Measurements from ENCODE around the gene LRRC27.

Gene LRRC27

GRCh38 chr10:132399117-132400035 is 67.4 kb downstream of the LRRC27 start:
- no peak for DNase-seq (ENCODE audit: extremely low read depth in 1 of 2, low read depth in 1 of 2)

GRCh38 chr10:132400041-132400546 is 68.1 kb downstream of the LRRC27 start:
- DNase-seq (ENCODE audit: extremely low read depth in 1 of 2, low read depth in 1 of 2), result no peak

GRCh38 chr10:132400547-132401151 is 68.7 kb downstream of the LRRC27 start:
- DNase-seq (ENCODE audit: extremely low read depth in 1 of 2, low read depth in 1 of 2), result no peak

GRCh38 chr10:132401401-132402118 is 69.6 kb downstream of the LRRC27 start:
- DNase-seq (ENCODE audit: extremely low read depth in 1 of 2, low read depth in 1 of 2), result no peak

GRCh38 chr10:132402781-132403241 is 70.8 kb downstream of the LRRC27 start:
- no peak for DNase-seq (ENCODE audit: extremely low read depth in 1 of 2, low read depth in 1 of 2)

- no peak for DNase-seq (ENCODE audit: extremely low read depth in 1 of 2, low read depth in 1 of 2)
Observed at GRCh38 chr10:132403511-132404168, 71.6 kb downstream of the LRRC27 start.

- no peak for DNase-seq (ENCODE audit: extremely low read depth in 1 of 2, low read depth in 1 of 2)
Observed at GRCh38 chr10:132404169-132404880, 72.3 kb downstream of the LRRC27 start.

GRCh38 chr10:132404911-132405462 is 73.0 kb downstream of the LRRC27 start:
- DNase-seq (ENCODE audit: extremely low read depth in 1 of 2, low read depth in 1 of 2), result no peak

- no peak for DNase-seq (ENCODE audit: extremely low read depth in 1 of 2, low read depth in 1 of 2)
Observed at GRCh38 chr10:132405463-132405991, 73.5 kb downstream of the LRRC27 start.

- DNase-seq (ENCODE audit: extremely low read depth in 1 of 2, low read depth in 1 of 2), result no peak
Observed at GRCh38 chr10:132406181-132406580, 74.2 kb downstream of the LRRC27 start.

GRCh38 chr10:132406750-132407149 is 74.8 kb downstream of the LRRC27 start:
- DNase-seq (ENCODE audit: extremely low read depth in 1 of 2, low read depth in 1 of 2), result no peak

GRCh38 chr10:132407243-132407746 is 75.3 kb downstream of the LRRC27 start:
- DNase-seq (ENCODE audit: extremely low read depth in 1 of 2, low read depth in 1 of 2), result no peak

- DNase-seq (ENCODE audit: extremely low read depth in 1 of 2, low read depth in 1 of 2), result no peak
Observed at GRCh38 chr10:132407846-132408278, 75.9 kb downstream of the LRRC27 start.

- no peak for DNase-seq (ENCODE audit: extremely low read depth in 1 of 2, low read depth in 1 of 2)
Observed at GRCh38 chr10:132408367-132408781, 76.4 kb downstream of the LRRC27 start.

- DNase-seq (ENCODE audit: extremely low read depth in 1 of 2, low read depth in 1 of 2), result no peak
Observed at GRCh38 chr10:132408823-132409666, 77.1 kb downstream of the LRRC27 start.

GRCh38 chr10:132409667-132410028 is 77.7 kb downstream of the LRRC27 start:
- DNase-seq (ENCODE audit: extremely low read depth in 1 of 2, low read depth in 1 of 2), result no peak

- DNase-seq (ENCODE audit: extremely low read depth in 1 of 2, low read depth in 1 of 2), result no peak
Observed at GRCh38 chr10:132410056-132410778, 78.2 kb downstream of the LRRC27 start.
